Endometrium (tissue), 2 donors: ENCODE results near the gene UBN1.

Source experiments
- FAIRE-seq: peaks from 2 replicates; lab custom pipeline; 2012; peaks lifted over from hg19 to GRCh38; lab: Jason Lieb, UNC
- donor health status: control.
- donor health status: control.

Gene UBN1, protein sequence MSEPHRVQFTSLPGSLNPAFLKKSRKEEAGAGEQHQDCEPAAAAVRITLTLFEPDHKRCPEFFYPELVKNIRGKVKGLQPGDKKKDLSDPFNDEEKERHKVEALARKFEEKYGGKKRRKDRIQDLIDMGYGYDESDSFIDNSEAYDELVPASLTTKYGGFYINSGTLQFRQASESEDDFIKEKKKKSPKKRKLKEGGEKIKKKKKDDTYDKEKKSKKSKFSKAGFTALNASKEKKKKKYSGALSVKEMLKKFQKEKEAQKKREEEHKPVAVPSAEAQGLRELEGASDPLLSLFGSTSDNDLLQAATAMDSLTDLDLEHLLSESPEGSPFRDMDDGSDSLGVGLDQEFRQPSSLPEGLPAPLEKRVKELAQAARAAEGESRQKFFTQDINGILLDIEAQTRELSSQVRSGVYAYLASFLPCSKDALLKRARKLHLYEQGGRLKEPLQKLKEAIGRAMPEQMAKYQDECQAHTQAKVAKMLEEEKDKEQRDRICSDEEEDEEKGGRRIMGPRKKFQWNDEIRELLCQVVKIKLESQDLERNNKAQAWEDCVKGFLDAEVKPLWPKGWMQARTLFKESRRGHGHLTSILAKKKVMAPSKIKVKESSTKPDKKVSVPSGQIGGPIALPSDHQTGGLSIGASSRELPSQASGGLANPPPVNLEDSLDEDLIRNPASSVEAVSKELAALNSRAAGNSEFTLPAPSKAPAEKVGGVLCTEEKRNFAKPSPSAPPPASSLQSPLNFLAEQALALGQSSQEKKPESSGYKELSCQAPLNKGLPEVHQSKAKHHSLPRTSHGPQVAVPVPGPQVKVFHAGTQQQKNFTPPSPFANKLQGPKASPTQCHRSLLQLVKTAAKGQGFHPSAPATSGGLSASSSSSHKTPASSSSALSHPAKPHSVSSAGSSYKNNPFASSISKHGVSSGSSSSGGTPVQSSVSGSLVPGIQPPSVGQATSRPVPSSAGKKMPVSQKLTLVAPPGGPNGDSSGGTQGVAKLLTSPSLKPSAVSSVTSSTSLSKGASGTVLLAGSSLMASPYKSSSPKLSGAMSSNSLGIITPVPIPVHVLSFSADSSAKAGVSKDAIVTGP (N-terminal part only)

DNA sequence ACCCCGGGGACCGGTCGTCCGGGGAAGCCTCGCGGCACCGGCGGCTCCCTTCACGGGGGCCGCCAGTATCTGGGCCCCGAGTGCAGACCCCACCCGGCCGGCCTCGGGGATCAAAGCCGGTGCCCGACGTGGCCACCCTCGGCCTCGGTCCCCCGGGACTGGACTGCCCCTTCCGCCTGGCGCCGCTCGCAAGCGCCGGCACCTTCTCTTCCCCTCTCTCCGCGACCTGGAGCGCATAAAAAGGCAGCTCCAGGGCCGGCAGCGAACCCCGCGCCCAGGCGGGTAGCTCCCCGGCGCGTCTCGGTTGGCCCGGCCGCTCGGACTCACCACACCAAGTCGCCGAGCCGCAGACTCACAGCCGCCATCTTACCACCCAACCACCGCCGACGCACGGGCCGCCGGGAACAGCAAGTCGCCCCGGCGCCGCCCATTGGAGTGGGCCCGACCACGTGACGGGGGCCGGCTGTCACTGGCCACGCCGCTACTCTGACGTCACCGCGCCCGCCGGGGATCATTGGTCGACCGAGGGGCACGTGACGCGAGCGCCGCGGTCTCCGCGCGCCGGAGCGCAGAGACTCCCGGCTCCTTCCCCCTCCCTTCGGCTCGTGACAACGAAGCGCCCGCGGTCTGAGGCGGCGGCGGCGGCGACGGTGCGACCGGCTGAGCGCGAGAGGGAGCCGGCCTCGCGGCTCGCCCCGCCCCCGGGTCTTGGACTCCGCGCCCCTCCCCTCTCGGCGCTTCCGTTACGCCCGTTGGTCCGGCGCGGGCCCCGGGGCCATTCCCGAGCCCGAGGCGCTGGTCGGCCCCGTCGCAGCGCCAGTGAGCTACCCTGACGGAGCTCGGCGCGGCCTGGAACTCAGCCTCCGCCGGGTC is at the start of gene UBN1, which contains the start of gene GLYR1:
TSS of gene UBN1 (plus strand) at position 581 of the 873 bp plus-strand sequence. CDS start 5,437 bp downstream, outside the sequence.
TSS of gene GLYR1 (minus strand) at position 388 of the 873 bp plus-strand sequence. CDS start at position 365, 23 bp downstream.
- no peak for FAIRE-seq

DNA sequence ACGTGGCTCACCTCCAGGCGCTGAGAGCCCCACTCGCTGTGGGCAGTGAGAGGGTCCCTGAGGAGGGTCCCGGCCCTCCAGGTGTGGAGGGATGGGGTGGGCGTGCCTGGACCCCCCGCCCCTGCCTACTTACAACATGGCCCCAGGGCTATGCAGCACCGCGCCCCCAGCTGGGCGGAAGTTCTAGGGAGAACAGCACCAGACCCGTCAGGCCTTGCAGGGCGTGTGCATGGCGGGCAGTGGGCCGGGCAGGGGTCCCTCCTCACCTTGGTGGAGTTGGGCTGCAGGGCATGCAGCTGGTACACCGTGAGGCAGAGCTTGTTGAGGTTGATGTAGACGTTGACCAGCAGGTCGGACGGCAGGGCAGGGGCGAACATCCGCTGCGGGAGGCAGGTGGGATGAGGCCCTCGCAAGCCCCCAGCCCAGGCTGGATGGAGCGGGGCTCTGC is 49.5 kb upstream of the UBN1 start:
- FAIRE-seq, result no peak

GRCh38 chr16:4798456-4798855 is 48.8 kb upstream of the UBN1 start:
- no peak for FAIRE-seq

- FAIRE-seq, result no peak
Observed at GRCh38 chr16:4799171-4799855, 48.0 kb upstream of the UBN1 start.

DNA sequence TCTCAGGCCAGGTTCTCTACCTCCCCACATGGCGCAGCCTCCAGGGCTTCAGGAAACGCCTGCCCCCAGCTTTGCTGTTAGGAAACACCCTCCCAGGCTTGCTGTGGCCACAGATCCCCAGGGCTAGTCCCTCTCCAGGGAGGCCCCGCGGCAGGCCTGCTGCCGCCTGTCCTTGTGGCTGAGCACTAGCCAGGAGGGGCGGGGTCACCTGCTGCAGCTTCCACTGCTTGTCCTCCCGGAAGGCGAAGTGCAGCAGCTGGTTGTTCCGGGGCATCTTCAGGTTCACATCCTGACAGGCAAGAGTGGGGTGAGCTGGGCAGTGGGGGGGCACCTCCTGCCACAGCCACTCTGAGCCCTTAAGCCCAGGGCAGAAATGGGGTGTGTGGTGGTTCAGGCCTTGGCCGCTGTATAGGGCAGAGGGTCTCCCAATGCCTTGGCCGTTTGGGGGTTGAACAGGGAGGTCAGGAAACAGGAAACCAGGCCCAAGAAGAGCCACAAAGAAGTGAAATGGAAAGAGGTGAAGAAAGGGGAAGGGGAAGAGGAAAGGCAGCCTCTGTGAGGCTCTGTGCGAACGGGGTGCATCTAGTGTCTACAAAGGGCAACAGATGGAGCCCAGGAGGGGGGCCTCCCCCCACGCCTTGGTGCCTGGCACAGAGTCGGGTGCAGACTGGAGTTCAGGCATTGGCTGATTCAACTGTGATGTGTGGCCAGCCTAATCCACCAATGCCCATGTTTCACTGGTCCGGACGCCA is 46.8 kb upstream of the UBN1 start:
- no peak for FAIRE-seq

GRCh38 chr16:4801051-4801961 is 46.0 kb upstream of the UBN1 start:
- FAIRE-seq, result no peak

DNA sequence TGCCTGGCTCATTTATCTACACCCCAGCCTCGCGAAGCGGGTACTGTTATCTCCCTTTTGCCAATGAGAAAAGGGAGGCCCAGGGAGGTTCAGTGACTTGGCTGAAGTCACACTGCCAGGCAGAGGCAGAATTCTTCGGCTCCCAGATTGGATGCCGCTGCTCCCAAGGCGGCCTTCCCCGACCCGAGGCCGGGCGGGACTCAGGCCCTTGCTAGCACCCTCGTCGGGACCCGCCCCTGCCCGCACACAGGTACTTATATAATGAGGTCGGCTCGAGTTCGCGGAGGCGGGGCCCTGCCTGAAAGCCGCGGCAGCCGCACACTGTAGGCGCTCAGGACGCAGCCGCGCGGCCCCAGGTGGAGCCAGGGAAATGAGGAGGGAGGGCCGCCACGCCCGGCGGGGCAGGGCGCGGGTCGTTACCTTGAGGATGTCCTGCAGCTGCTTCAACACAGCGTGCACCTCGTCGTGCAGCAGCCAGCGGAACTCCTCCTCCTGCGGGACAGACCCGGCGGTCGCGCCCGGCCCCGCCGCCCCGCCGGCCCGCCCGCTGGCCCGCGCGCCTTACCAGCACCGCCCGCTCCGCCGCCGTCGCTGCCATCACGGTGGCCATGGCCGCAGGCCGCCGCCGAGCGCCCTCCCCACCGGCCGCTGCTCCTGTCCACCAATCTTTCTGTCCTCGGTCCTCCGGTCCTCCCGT is 45.2 kb upstream of the UBN1 start, which contains the start of gene ROGDI:
TSS of gene ROGDI (minus strand) at position 672 of the 697 bp plus-strand sequence. CDS start at position 610, 62 bp downstream.
- FAIRE-seq, result no peak

GRCh38 chr16:4802659-4803287 is 44.5 kb upstream of the UBN1 start:
- FAIRE-seq, result no peak

GRCh38 chr16:4803401-4803844 is 43.9 kb upstream of the UBN1 start:
- FAIRE-seq, result no peak

DNA sequence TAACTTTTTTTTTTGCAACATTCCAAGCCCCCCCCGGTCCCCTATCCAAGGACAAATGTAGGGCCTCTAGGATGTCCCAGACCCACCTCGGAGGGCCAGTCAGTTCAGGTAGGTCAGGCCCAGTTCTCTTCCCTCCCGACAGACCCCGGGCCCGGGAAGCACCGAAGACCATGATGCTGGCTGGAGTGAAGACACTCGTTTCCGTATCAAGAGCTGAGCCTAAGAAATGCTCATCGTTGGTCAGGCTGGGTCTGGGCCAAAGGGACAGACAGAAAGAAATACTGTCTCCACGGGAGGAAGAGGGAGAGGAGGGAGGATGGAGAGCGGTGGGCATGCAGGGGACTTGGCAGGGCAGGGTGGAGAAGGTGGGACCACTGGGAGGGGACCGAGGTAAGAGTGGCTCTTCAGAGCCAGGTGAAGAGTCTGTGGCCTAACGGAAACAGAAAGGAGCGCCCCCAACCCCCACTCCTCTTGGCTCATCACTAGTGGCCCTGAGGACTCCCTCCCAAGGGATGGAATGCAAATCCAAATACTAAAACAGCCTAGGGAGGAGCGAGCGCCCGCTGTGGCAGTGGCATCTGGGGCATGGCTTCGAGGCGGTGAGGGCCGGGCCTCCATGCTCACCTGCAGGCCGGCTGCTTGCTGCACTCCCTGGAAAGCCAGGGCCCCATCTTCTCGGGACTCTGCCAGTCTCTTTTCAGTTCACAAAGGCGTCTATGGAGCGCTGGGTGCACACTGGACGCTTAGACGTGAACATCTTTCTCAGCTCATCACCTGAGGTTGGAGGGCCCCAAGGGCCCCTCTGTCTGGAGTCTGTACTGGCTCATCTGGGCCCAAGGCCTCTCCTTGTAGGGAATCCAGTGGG is 43.2 kb upstream of the UBN1 start:
- no peak for FAIRE-seq

DNA sequence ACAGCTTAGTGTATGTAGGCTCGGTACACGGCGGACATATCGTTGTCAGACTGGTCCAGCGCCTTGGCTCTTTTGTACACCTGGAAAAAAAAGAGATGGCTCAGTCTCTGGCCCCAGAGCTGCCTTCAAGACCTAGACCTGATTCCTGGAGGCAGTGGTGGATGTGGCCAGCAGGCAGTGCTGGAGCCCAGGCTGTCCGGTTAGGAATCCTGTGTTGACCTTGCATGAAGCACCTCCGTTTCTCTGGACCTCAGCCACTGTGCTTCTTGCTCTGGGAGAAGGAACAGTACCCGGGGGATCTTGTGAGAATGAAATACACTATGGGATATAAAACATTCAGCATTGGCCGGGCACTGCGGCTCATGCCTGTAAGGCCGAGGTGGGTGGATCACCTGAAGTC is 42.0 kb upstream of the UBN1 start:
- FAIRE-seq, result no peak

- no peak for FAIRE-seq
Observed at GRCh38 chr16:4806280-4806679, 41.0 kb upstream of the UBN1 start.

DNA sequence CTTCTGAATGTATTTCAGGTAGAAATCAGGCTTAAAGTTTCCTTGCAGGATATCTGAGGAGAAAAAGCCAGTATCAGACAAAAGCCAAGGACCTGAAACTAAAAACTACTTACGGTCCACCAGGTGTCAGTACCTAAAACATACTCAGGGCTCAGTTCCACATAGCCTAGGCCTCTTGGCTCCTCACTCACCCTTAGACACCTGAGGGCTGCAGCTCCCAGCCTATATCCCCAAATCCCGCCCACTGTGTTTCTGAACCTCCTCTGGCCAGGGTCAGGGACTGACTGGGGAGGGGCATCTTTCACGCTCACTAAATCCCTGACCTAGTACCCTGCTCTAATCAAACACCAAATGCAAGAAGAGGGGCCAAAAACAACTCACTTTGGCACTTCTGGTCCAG is 36.0 kb upstream of the UBN1 start:
- FAIRE-seq, result no peak

GRCh38 chr16:4811773-4812172 is 35.5 kb upstream of the UBN1 start:
- FAIRE-seq, result no peak

DNA sequence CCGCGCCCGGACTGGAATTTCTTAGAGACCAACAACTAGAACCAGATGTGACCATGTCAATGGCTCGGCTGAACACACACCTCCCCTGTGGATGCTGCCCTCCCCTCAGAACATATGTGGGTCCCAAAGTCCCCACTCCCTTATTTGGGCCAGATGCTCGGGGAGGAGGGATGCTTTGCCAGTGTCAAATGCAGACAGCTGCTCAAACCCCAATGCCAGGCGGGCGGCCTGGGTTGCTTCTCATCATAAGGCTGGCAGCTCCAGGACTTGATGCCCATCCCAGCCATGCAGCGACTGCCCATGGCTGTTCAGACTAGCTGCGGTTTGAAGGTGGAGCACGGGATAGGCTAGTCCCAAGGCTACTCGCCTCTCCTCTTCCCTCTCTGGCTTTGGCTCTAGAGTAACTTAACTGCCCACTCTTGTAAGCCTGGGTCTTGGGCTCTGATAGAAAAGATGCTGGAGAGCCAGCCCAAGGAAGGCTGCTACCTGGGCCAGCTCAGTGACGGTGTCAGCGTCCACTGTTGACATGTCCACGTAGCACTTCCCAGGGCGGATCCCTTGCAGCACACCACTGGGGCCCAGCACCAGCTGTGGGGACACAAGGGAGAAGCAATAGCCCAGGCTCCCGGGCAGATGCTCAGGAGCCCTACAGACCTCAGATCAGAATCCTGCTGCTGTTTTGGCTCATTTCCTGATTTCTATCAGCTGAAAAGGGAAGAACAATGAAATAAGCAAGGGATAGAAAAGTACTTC is 33.9 kb upstream of the UBN1 start:
- no peak for FAIRE-seq

GRCh38 chr16:4814046-4814445 is 33.2 kb upstream of the UBN1 start:
- no peak for FAIRE-seq
